Mesendoderm (in vitro differentiated cells): Measurements from ENCODE around the gene ARHGAP9.

Source experiments
- DNase-seq: peaks from one replicate; pipeline ENCODE4 v3.0.0; 2013
- H2AK5ac ChIP-seq: 2 replicates; pipeline ENCODE4 v1.6.1; 2013; ENCODE audit warnings: low read length, inconsistent platforms
- H2BK120ac ChIP-seq: 2 replicates; pipeline ENCODE4 v1.6.1; 2013; ENCODE audit warnings: low read depth, mild to moderate bottlenecking, low read length, moderate library complexity, mixed read lengths
- H2BK15ac ChIP-seq: replicated peaks from 2 replicates; pipeline ENCODE4 v1.6.1; 2013; ENCODE audit warnings: low read depth, mild to moderate bottlenecking, moderate library complexity
- H2BK5ac ChIP-seq: 2 replicates; pipeline ENCODE4 v1.6.1; 2013; ENCODE audit warnings: low read length, inconsistent platforms
- H3K18ac ChIP-seq: 2 replicates; pipeline ENCODE4 v1.6.1; 2013; ENCODE audit warnings: mild to moderate bottlenecking, low read length, mixed read lengths
- H3K23ac ChIP-seq: one replicate; pipeline ENCODE4 v1.6.1; 2013; ENCODE audit warnings: low read length
- H3K27ac ChIP-seq: 2 replicates; pipeline ENCODE4 v1.5.1; 2013; ENCODE audit warnings: low read depth, mild to moderate bottlenecking, inconsistent platforms, low read length, moderate library complexity
- H3K27me3 ChIP-seq: 2 replicates; pipeline ENCODE4 v1.6.1; 2013; ENCODE audit warnings: low read length, control low read depth, mild to moderate bottlenecking, inconsistent platforms; ENCODE audit not compliant: insufficient read depth, poor library complexity
- H3K36me3 ChIP-seq: 2 replicates; pipeline ENCODE4 v1.6.1; 2013; ENCODE audit warnings: low read length, inconsistent platforms; ENCODE audit not compliant: control insufficient read depth, insufficient read depth
- H3K4ac ChIP-seq: one replicate; pipeline ENCODE4 v1.6.1; 2013; ENCODE audit warnings: low read depth, mild to moderate bottlenecking, low read length, moderate library complexity
- H3K4me1 ChIP-seq: 2 replicates; pipeline ENCODE4 v1.6.1; 2013; ENCODE audit warnings: low read depth, low read length, inconsistent platforms; ENCODE audit not compliant: control insufficient read depth
- H3K4me2 ChIP-seq: 2 replicates; pipeline ENCODE4 v1.6.1; 2013; ENCODE audit warnings: low read length
- H3K4me3 ChIP-seq: 2 replicates; pipeline ENCODE4 v1.5.1; 2013; ENCODE audit warnings: mild to moderate bottlenecking, low read length
- H3K56ac ChIP-seq: one replicate; pipeline ENCODE4 v1.6.1; 2013; ENCODE audit warnings: low read length
- H3K79me1 ChIP-seq: 2 replicates; pipeline ENCODE4 v1.6.1; 2013; ENCODE audit warnings: low read length, inconsistent platforms
- H3K79me2 ChIP-seq: 2 replicates; pipeline ENCODE4 v1.6.1; 2013; ENCODE audit warnings: mild to moderate bottlenecking, low read length; ENCODE audit not compliant: control insufficient read depth, insufficient read depth
- H3K9ac ChIP-seq: 2 replicates; pipeline ENCODE4 v1.6.1; 2013; ENCODE audit warnings: low read length, inconsistent platforms
- H4K5ac ChIP-seq: one replicate; pipeline ENCODE4 v1.6.1; 2013; ENCODE audit warnings: low read length
- H4K8ac ChIP-seq: one replicate; pipeline ENCODE4 v1.6.1; 2013; ENCODE audit warnings: low read depth, mild to moderate bottlenecking, control low read depth, low read length, moderate library complexity
- WGBS: extraction: QIAGEN DNeasy Blood & Tissue Kit; methylation state at CpG from one replicate; pipeline ENCODE4 v1.1.7; 2013; ENCODE audit warnings: low lambda C conversion rate, missing lambda C conversion rate; ENCODE audit not compliant: insufficient coverage; ENCODE audit errors: extremely low coverage; 5-methylcytosine and 5-hydroxymethylcytosine counted together

Gene ARHGAP9

DNA sequence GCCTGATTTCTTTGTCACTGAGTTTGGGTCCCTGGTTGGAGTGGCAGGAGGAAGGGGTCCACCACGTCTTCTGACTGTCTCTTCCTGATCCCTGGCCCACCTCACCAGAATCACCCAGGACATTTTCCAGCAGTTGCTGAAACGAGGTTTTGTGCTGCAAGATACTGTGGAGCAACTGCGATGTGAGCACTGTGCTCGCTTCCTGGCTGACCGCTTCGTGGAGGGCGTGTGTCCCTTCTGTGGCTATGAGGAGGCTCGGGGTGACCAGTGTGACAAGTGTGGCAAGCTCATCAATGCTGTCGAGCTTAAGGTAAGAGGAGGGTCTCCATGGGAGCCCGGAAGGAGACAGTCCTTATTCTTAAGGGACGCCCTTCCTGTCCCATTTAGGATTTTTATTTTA is 20.5 kb upstream of the ARHGAP9 start:
- DNase-seq = no peak
- H3K4me2 ChIP-seq = no peak overlapping the region
- no peak overlapping the region for H3K9ac ChIP-seq
- H4K8ac ChIP-seq = no peak overlapping the region
- no peak overlapping the region for H3K4ac ChIP-seq
- H3K79me1 ChIP-seq = peaks cover 11% of the 10 kb centered on the region
- no peaks in the 10 kb centered on the region for H3K4me1 ChIP-seq
- no peak overlapping the region for H2AK5ac ChIP-seq
- H2BK15ac ChIP-seq = no peak overlapping the region
- no peak overlapping the region for H4K5ac ChIP-seq
- H3K23ac ChIP-seq = no peak overlapping the region
- H3K4me3 ChIP-seq = no peak overlapping the region
- no peak overlapping the region for H3K18ac ChIP-seq
- H3K36me3 ChIP-seq = peaks cover 28% of the 10 kb centered on the region
- H3K56ac ChIP-seq = no peak overlapping the region
- H3K27ac ChIP-seq = no peak overlapping the region
- H3K79me2 ChIP-seq = no peaks in the 10 kb centered on the region
- H3K27me3 ChIP-seq = no peaks in the 10 kb centered on the region
- H2BK120ac ChIP-seq = no peak overlapping the region
- H2BK5ac ChIP-seq = no peak overlapping the region
- WGBS = no CpG with 5 or more reads among the region's 11 CpGs

DNA sequence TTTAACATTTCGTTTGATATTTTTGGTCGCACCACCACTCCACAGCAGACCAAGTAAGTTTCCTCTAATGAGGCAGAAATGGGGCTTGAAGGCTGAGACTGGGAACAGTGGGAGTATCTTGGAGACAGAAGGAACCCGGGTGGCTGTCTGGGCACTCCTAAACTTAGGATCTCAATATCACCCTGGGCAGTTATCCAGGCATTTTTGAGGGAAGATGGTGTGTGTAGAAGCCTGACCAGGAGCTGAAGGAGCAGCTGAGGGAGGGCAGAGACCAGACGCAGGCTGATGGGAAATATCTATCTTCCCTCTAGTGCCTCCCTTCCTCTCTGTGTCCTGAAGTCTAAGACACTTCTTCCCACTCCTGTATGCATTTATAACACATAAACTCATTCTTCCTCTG is 18.9 kb upstream of the ARHGAP9 start:
- WGBS = no CpG with 5 or more reads among the region's 4 CpGs
- no peak overlapping the region for H2BK15ac ChIP-seq
- no peak overlapping the region for H3K9ac ChIP-seq
- no peak overlapping the region for H3K56ac ChIP-seq
- H2BK5ac ChIP-seq = no peak overlapping the region
- H3K27me3 ChIP-seq = no peaks in the 10 kb centered on the region
- no peak overlapping the region for H3K23ac ChIP-seq
- H3K27ac ChIP-seq = no peak overlapping the region
- no peak overlapping the region for H2BK120ac ChIP-seq
- no peaks in the 10 kb centered on the region for H3K4me1 ChIP-seq
- H3K79me1 ChIP-seq = peaks cover 11% of the 10 kb centered on the region
- H3K4ac ChIP-seq = no peak overlapping the region
- peaks cover 23% of the 10 kb centered on the region for H3K36me3 ChIP-seq
- no peak overlapping the region for H4K5ac ChIP-seq
- H3K4me3 ChIP-seq = no peak overlapping the region
- no peak for DNase-seq
- H3K79me2 ChIP-seq = no peaks in the 10 kb centered on the region
- no peak overlapping the region for H4K8ac ChIP-seq
- no peak overlapping the region for H2AK5ac ChIP-seq
- H3K18ac ChIP-seq = no peak overlapping the region
- no peak overlapping the region for H3K4me2 ChIP-seq

DNA sequence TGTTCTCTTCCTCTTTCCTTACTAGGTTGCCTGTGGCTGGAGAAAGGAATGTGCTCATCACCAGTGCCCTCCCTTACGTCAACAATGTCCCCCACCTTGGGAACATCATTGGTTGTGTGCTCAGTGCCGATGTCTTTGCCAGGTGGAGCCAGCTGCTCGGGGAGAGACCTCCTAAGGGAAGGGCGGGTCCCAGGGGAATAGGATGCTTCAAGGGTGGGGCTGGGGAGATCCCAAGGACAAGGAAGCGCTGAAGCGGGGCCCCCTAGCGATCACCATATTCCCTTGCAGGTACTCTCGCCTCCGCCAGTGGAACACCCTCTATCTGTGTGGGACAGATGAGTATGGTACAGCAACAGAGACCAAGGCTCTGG is 18.5 kb upstream of the ARHGAP9 start:
- no peak overlapping the region for H3K4me2 ChIP-seq
- no peak overlapping the region for H2BK15ac ChIP-seq
- no peak overlapping the region for H3K9ac ChIP-seq
- no peaks in the 10 kb centered on the region for H3K79me2 ChIP-seq
- H3K27ac ChIP-seq = no peak overlapping the region
- H3K23ac ChIP-seq = no peak overlapping the region
- H4K5ac ChIP-seq = no peak overlapping the region
- no CpG with 5 or more reads among the region's 9 CpGs for WGBS
- no peak overlapping the region for H3K56ac ChIP-seq
- H4K8ac ChIP-seq = no peak overlapping the region
- no peak overlapping the region for H3K18ac ChIP-seq
- H3K36me3 ChIP-seq = peaks cover 23% of the 10 kb centered on the region
- DNase-seq = peak; percentile 55
- no peak overlapping the region for H2BK120ac ChIP-seq
- H3K27me3 ChIP-seq = no peaks in the 10 kb centered on the region
- no peak overlapping the region for H2AK5ac ChIP-seq
- peaks cover 11% of the 10 kb centered on the region for H3K79me1 ChIP-seq
- H2BK5ac ChIP-seq = no peak overlapping the region
- H3K4me3 ChIP-seq = no peak overlapping the region
- H3K4me1 ChIP-seq = no peaks in the 10 kb centered on the region
- H3K4ac ChIP-seq = no peak overlapping the region

DNA sequence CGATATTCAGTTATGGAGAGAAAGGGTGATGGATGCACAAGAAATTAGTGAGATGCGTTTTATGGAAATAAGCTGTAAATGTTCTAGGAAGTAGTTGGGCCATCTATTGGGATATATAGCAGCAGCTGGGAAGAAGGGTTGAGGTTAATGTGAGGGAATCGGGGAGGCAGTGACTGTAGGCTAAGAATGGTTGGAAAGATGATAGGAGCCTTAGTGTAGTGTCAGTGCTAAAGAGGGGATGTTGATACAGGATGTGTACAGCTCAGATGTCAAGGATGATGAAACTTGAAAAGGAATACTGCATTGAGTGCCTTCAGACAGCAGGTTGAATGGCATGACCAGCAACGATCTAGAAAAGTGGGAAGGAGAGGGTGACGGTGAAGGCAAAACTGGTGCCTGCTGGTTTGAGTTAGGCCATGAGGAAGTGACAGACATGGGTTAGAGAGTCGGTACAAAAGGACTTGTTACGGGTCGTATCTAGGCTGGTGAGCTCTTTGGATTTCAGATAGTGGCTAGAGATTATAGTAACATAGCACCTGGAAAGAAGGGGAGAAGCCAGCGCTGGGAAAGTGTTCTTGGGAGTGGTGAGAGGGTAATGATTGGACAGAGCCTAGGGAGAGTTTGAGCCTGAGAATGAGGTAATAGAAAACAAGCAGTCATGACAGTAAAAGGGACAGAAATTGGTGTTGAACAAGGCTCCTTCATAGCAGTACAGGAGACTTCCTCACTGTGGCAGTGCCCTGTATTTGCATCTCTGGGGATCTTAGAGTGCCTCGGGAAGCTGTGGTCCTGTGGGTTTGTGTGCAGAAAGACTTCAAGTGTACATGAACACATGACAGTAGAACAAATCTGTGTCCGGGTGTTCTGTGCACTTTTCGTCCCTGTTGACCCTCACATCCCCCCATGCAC is 17.8 kb upstream of the ARHGAP9 start:
- H3K4me3 ChIP-seq = no peak overlapping the region
- H2BK5ac ChIP-seq = no peak overlapping the region
- H3K9ac ChIP-seq = no peak overlapping the region
- no peak overlapping the region for H2BK15ac ChIP-seq
- H3K4ac ChIP-seq = no peak overlapping the region
- no peak overlapping the region for H3K56ac ChIP-seq
- no peaks in the 10 kb centered on the region for H3K4me1 ChIP-seq
- no peaks in the 10 kb centered on the region for H3K27me3 ChIP-seq
- no peak overlapping the region for H2AK5ac ChIP-seq
- H4K8ac ChIP-seq = no peak overlapping the region
- no peaks in the 10 kb centered on the region for H3K79me2 ChIP-seq
- peaks cover 14% of the 10 kb centered on the region for H3K79me1 ChIP-seq
- no peak overlapping the region for H3K23ac ChIP-seq
- no peak overlapping the region for H4K5ac ChIP-seq
- peaks cover 26% of the 10 kb centered on the region for H3K36me3 ChIP-seq
- no peak for DNase-seq
- no peak overlapping the region for H3K27ac ChIP-seq
- H2BK120ac ChIP-seq = no peak overlapping the region
- no peak overlapping the region for H3K4me2 ChIP-seq
- no peak overlapping the region for H3K18ac ChIP-seq
- WGBS = no CpG with 5 or more reads among the region's 12 CpGs

DNA sequence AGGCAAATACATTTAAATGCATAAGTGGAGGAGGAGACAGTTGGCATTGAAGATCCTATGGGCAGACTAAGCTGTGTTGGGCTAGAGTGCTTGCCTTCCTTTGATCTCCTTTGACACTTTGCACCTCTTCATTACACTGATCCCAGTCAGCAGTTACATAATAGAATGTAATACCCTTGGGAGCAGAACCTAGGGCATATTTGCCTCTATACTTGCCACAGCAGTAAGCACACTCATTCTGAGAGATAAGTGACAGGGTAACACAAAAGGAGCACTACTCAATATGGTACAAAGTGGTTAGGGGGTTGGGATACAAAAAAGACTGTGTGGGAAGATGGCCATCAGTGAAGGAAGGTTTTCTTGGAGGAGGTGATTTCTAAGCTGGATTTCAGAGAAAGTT is 17.2 kb upstream of the ARHGAP9 start:
- H3K9ac ChIP-seq = no peak overlapping the region
- H2BK120ac ChIP-seq = no peak overlapping the region
- no peaks in the 10 kb centered on the region for H3K27me3 ChIP-seq
- no peaks in the 10 kb centered on the region for H3K79me2 ChIP-seq
- H2BK5ac ChIP-seq = no peak overlapping the region
- H2BK15ac ChIP-seq = no peak overlapping the region
- no peak overlapping the region for H3K27ac ChIP-seq
- H3K4me1 ChIP-seq = no peaks in the 10 kb centered on the region
- no peak overlapping the region for H2AK5ac ChIP-seq
- no peak overlapping the region for H3K18ac ChIP-seq
- peaks cover 14% of the 10 kb centered on the region for H3K79me1 ChIP-seq
- no peak overlapping the region for H3K4me3 ChIP-seq
- H3K56ac ChIP-seq = no peak overlapping the region
- no peak overlapping the region for H3K4ac ChIP-seq
- H3K4me2 ChIP-seq = no peak overlapping the region
- H4K5ac ChIP-seq = no peak overlapping the region
- peaks cover 24% of the 10 kb centered on the region for H3K36me3 ChIP-seq
- no peak overlapping the region for H4K8ac ChIP-seq
- no peak for DNase-seq
- H3K23ac ChIP-seq = no peak overlapping the region
